Hematopoietic multipotent progenitor cell treated with erythropoietin and hydrocortisone succinate and interleukin-3 and kit ligand, for 15 days (in vitro differentiated cells): ENCODE data around the gene ATP8A2.

Experiments used
- DNase-seq: peaks from one replicate; pipeline ENCODE4 v3.0.0-alpha.2; 2015; ENCODE audit warnings: low spot score

The ATP8A2 gene

GRCh38 chr13:25384758-25385410, 13.1 kb downstream of the ATP8A2 start:
- no peak for DNase-seq

DNA sequence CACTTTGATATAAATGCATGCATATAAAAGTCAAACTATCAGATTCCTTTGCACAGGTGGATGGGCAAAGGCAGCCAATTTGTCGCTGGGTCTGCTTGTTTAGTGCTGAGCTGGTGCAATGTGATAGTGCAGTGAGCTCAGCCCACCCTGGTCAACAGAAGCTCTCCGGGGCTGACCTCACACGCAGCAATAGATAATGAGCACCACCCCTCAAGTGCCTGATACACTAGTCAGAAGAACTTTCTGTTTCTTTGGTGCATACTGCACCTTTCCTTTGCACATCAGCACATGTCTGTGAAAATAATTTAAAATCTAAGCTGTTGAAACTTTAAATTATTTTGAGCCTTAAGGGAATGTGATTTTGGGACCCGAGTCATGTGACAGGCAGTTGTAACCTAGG, 20.2 kb downstream of the ATP8A2 start:
- DNase-seq: peak; percentile 40

GRCh38 chr13:25394402-25395060, 22.8 kb downstream of the ATP8A2 start:
- peak; percentile 51 for DNase-seq

DNA sequence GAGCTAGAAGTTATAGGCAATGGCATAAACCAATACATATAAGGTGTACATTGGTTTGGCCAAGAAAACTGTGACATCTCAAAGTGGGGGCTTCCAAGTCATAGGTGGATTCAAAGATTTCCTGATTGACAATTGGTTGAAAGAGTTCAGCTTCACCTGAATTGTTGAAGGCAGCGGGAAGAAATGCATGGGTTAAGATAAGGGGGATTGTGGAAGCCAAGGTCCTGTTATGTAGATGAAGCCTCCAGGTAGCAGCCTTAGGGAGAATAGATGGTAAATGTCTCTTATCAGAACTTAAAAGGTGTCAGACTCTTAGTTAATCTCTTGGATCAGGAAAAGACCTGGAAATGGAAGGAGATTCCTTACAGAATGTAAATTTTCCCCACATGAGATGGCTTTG, 26.0 kb downstream of the ATP8A2 start:
- DNase-seq: no peak

- DNase-seq: no peak
Measured at GRCh38 chr13:25400925-25401324, 29.2 kb downstream of the ATP8A2 start.

DNA sequence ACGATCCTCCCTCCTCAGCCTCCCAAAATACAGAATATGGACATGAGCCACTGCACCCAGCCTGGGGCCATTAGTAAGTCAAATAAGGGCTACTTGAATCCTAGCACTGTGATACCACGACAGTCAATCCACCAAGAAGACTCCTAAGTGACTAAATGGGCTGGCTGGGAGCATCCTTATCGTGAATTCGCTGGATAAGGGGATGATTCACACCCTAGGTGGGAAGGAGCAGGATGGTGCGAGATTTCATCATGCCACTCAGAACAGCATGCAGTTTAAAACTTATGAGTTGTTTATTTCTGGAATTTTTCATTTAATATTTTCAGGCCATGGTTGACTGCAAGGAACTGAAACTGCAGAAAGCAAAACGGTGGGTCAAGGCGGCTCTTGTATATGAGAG, 30.2 kb downstream of the ATP8A2 start:
- no peak for DNase-seq

DNA sequence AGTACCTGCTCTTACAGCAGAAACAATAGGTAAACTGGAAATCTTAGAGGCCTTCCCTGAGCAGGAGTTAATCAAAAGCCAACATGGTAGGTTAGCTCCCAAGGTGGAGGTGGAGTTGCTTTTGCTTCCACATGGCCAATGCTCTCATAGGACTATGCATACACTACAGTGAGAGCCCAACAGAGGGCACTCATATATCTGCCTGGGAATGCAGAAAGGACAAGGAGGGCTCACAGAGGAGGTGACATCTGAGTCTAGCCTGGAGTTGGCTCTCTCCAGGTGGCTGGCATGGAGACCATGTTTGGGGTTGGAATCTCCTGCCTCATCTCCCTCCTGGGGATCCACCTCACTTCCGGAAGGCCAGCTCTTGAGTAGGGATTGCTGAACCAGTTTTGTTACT, 34.6 kb downstream of the ATP8A2 start:
- DNase-seq: no peak

GRCh38 chr13:25409938-25410337, 38.2 kb downstream of the ATP8A2 start:
- no peak for DNase-seq

DNA sequence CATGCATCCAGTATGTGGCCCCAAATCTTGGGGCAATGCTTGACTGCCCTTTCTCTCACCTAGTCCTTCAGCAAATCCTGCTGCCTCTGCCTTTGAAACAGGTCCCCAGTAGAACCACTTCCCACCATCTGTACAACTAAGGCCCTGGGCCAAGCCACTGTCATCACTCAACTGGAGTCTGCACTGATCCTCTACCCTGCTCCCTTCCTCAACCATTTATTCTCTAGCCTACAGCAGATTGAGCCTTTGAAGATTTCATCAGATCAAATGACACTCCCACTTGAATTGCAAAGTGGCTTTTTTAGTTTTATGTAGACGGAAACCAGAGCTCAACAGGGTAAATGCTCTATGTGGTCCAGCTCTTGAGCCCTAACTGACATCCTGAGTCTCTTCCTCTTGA, 43.5 kb downstream of the ATP8A2 start:
- DNase-seq: no peak

- DNase-seq: no peak
Measured at GRCh38 chr13:25417535-25417934, 45.8 kb downstream of the ATP8A2 start.

DNA sequence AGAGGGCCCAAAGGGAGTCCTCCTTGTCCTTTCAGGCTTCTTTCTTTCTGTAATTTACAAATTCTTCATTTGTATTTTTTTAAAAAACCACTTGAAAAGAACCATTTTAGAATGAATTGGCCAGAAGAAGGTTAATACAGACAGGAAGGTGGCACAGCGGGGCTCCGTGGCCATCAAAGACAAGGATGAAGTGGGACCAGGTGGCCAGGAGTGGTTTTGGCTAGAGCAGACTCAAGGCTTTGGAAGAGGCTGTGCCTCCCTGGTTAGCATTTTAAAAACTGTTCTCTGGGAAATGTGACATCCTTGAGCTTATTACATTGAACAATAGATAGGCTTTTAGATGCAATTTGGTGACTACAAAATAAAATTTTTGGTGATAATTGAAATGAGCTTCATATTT, 48.4 kb downstream of the ATP8A2 start:
- no peak for DNase-seq

DNA sequence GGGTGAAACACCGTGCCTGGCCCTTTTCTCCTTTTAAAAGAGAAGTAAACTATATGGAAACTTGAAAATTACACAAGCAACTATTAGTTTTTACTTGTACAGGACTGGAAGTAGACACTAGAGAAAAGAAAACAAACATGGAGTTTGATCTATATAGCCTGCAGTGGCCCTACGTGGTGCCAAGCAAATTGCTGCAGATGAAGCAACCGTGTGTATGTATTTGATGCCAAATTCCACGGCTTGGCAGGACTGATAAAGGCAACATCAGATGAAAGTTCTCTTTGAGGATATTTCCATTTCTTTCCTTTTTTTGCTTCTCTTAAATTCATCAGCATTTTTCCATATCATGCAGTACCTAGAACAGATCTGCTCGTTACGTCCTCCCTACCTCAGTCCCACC, 49.8 kb downstream of the ATP8A2 start:
- peak; percentile 48 for DNase-seq

- no peak for DNase-seq
Measured at GRCh38 chr13:25422153-25422552, 50.4 kb downstream of the ATP8A2 start.

DNA sequence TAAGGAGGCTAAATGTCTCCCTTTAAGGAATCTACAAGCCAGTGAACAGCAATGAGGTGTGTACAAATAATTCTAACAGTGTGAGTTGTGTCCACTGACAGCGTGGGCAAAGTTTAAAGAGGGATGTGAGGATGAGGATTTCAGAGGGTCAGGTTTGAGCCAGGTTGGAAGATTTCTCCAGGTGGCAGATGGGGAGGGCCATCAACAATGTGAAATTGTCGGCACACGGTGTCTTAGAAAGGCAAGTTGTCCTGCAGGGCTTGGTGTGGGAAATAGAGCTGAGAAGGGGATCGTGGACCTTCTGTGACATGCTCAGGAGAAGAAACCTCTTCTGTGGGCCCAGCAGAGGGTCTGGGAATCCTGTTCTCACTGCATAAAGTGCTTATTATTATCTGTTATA, 52.1 kb downstream of the ATP8A2 start:
- no peak for DNase-seq

- DNase-seq: no peak
Measured at GRCh38 chr13:25429466-25429865, 57.7 kb downstream of the ATP8A2 start.

DNA sequence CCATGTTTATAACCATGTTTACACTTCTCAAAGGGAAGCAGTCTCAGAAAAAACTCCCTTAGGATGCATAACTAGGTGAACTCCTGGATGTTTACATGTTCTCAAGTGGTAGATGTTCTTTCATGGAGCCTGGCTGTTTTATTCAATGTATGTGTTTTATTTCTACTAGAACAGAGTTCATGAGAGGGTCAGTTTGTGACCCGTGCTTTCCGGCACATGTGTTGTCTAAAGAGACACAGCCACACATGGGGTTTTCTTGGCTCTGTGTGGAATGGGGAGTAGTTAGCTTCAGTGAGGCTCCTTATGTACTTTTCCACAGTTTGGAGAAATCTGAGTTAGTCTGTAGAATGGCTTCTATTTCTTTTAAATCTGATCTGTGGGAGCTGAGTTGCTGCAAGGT, 60.9 kb downstream of the ATP8A2 start:
- no peak for DNase-seq

DNA sequence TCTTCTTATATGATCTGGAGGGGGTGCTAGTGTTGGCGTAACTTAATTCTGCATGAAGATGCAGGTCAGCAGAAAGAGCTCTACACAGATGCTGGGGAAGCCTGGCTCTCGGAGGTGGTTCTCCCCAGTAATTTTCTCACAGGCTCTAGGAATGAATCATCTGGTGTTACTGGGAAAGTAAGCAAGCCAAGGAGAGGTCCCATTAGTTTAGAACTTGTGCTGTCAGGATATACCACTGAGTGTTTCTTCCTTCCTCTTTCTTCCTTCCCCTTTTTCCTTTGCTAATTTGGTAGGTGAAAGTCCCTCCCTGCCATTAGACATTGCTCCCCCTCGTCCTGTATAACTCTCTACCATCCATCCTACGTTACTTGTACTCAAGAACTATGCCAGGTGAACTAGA, 68.3 kb downstream of the ATP8A2 start:
- DNase-seq: no peak

DNA sequence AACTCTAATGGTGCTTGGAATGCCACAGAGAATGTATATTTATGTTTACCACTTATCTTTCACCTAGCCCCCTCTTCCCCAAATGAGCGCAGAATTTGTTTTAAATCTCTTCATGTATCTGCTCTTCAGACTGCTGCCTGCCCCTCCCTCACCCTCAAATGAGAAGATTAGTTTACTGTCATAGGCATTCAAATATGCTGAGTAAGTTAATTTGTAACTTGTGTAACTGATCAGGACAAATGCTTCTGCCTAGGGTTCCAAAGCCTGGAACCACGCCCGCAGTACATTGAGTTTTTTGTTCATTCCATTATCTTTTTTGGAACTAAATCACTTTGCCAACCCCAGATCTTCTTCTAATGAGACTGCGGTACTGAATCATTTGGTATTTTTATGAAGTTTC, 74.5 kb downstream of the ATP8A2 start:
- DNase-seq: no peak

DNA sequence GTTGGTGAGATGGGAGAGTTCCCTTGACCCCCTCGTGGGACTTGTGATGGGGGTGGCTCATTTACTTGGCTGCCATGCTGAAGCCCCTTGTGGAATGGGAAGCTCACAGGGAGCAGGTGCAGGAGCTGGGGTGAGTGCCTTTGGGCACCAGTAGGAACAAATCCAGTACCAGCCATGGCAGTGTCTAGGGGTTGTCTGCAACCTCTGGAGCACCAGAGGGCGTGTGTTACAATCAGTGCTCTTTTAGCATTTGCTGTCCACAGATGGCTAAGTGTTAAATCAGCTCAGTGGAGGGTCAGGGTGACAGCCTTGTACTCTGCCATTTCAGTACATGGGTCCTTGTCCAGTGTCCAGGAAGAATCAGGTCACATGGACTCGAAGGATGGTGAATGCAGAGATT, 75.6 kb downstream of the ATP8A2 start:
- no peak for DNase-seq

DNA sequence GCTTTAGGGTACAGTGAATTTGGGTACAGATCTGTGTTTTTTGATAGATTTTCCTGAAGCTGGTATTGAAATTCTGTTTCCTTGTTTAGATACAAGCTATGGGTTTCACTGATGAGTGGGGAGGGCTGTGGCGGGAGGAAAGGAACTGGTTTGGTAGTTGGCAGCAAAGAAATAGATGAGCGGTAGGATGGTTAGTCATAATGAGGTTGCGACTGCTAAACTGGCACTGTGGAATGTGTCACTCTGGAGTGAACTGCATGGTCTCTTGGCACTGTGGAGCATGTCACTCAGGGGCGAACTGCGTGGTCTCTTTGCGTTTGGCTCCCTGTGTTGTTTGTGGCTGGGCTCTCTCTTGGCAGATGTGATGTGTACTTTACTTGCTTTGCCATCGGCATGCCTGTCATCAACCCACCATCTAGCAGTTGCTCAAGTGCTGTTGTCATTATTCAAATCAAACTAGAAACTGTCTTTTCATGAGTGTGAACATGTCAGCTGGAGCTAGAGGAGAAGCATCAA, 82.1 kb downstream of the ATP8A2 start:
- no peak for DNase-seq

GRCh38 chr13:25455146-25455545, 83.4 kb downstream of the ATP8A2 start:
- DNase-seq: no peak

DNA sequence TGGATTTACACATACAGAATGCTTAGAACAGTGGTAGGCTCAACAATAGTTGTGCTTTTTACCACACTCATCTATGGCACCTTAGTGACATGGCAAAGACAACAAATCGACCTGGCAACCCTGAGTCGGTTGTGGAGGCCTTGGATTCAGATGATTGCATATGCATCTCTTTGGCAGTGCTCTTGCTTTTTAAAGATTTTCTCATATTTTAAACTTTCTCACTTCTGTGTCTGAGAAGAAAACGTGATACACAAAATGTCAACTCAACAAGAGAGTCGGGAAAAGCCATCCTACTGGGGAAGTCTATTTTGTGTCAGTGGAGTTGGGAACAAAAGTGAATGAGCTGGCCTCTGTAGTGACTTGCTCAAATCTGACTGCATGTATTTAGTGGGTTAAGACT, 85.8 kb downstream of the ATP8A2 start:
- no peak for DNase-seq

- no peak for DNase-seq
Measured at GRCh38 chr13:25462301-25463125, 90.7 kb downstream of the ATP8A2 start.
